H9 (cell line): Measurements from ENCODE around the gene ABCB1. TPM values are rescaled to one million over a fixed set of nuclear protein-coding genes. Genes with fewer than 3 reads are reported as not detected.

Experiments
- DNase-seq: peaks from one replicate; pipeline ENCODE4 v3.0.0-alpha.2; 2017
- H2AFZ ChIP-seq: one replicate; pipeline ENCODE4 v1.6.1; 2013; ENCODE audit warnings: mild to moderate bottlenecking, low read length, control low read depth, moderate library complexity
- H2AK5ac ChIP-seq: 2 replicates; pipeline ENCODE4 v1.6.1; 2013; ENCODE audit warnings: low read length, control low read depth, mixed read lengths; ENCODE audit not compliant: insufficient read length
- H2BK120ac ChIP-seq: one replicate; pipeline ENCODE4 v1.6.1; 2013; ENCODE audit warnings: low read depth, mild to moderate bottlenecking, low read length, control low read depth, inconsistent platforms; ENCODE audit not compliant: poor library complexity, severe bottlenecking
- H2BK12ac ChIP-seq: 2 replicates; pipeline ENCODE4 v1.6.1; 2013; ENCODE audit warnings: low read length, control low read depth, mixed read lengths, low read depth; ENCODE audit not compliant: insufficient read length
- H2BK15ac ChIP-seq: 2 replicates; pipeline ENCODE4 v1.6.1; 2013; ENCODE audit warnings: low read depth, low read length, control low read depth
- H2BK20ac ChIP-seq: one replicate; pipeline ENCODE4 v1.6.1; 2013; ENCODE audit warnings: low read depth, mild to moderate bottlenecking, low read length, control low read depth, inconsistent platforms; ENCODE audit not compliant: poor library complexity, severe bottlenecking
- H2BK5ac ChIP-seq: 2 replicates; pipeline ENCODE4 v1.6.1; 2013; ENCODE audit warnings: low read length, control low read depth, mixed read lengths; ENCODE audit not compliant: insufficient read length
- H3K14ac ChIP-seq: 2 replicates; pipeline ENCODE4 v1.6.1; 2013; ENCODE audit warnings: low read length, control low read depth; ENCODE audit not compliant: insufficient read depth
- H3K18ac ChIP-seq: 2 replicates; pipeline ENCODE4 v1.6.1; 2013; ENCODE audit warnings: low read depth, mild to moderate bottlenecking, mixed read lengths, low read length, control low read depth; ENCODE audit not compliant: insufficient read length
- H3K23ac ChIP-seq: 2 replicates; pipeline ENCODE4 v1.6.1; 2013; ENCODE audit warnings: low read length, control low read depth, mixed read lengths, low read depth; ENCODE audit not compliant: insufficient read length
- H3K23me2 ChIP-seq: 2 replicates; pipeline ENCODE4 v1.6.1; 2013; ENCODE audit warnings: low read depth, mild to moderate bottlenecking, mixed read lengths, low read length, control low read depth; ENCODE audit not compliant: insufficient read length, poor library complexity, severe bottlenecking
- H3K27ac ChIP-seq: 2 replicates; pipeline ENCODE4 v1.5.1; 2013; ENCODE audit warnings: low read length, control low read depth, mixed read lengths, low read depth; ENCODE audit not compliant: insufficient read length
- H3K27me3 ChIP-seq: 2 replicates; pipeline ENCODE4 v1.6.1; 2013; ENCODE audit warnings: low read length, control low read depth, inconsistent platforms; ENCODE audit not compliant: insufficient read depth
- H3K4ac ChIP-seq: 2 replicates; pipeline ENCODE4 v1.6.1; 2013; ENCODE audit warnings: low read depth, mild to moderate bottlenecking, control low read depth, inconsistent platforms, low read length, moderate library complexity
- H3K4me1 ChIP-seq: 2 replicates; pipeline ENCODE4 v1.6.1; 2013; ENCODE audit warnings: low read length, control low read depth, inconsistent platforms; ENCODE audit not compliant: insufficient read depth
- H3K4me2 ChIP-seq: 2 replicates; pipeline ENCODE4 v1.6.1; 2013; ENCODE audit warnings: low read length, control low read depth, mixed read lengths; ENCODE audit not compliant: insufficient read length, insufficient read depth
- H3K56ac ChIP-seq: 2 replicates; pipeline ENCODE4 v1.6.1; 2013; ENCODE audit warnings: low read depth, mild to moderate bottlenecking, mixed read lengths, low read length, control low read depth; ENCODE audit not compliant: insufficient read length
- H3K79me1 ChIP-seq: 2 replicates; pipeline ENCODE4 v1.6.1; 2013; ENCODE audit warnings: low read depth, mild to moderate bottlenecking, moderate library complexity, low read length, control low read depth, inconsistent platforms; ENCODE audit not compliant: insufficient read depth, poor library complexity, severe bottlenecking
- H3K79me2 ChIP-seq: 2 replicates; pipeline ENCODE4 v1.6.1; 2013; ENCODE audit warnings: low read length, control low read depth, inconsistent platforms; ENCODE audit not compliant: insufficient read depth
- H3K9ac ChIP-seq: 2 replicates; pipeline ENCODE4 v1.6.1; 2013; ENCODE audit warnings: low read length, control low read depth, mixed read lengths; ENCODE audit not compliant: insufficient read length; ENCODE audit errors: extremely low read depth
- H3K9me3 ChIP-seq: one replicate; pipeline ENCODE4 v1.6.1; 2013; ENCODE audit warnings: low read depth, low read length, inconsistent platforms; ENCODE audit not compliant: control insufficient read depth
- H3T11ph ChIP-seq: one replicate; pipeline ENCODE4 v1.6.1; 2013; ENCODE audit warnings: mild to moderate bottlenecking, low read length, control low read depth, inconsistent platforms
- H4K20me1 ChIP-seq: one replicate; pipeline ENCODE4 v1.6.1; 2013; ENCODE audit not compliant: control insufficient read depth, insufficient read length, insufficient read depth
- H4K5ac ChIP-seq: 2 replicates; pipeline ENCODE4 v1.6.1; 2013; ENCODE audit warnings: low read depth, mild to moderate bottlenecking, mixed read lengths, low read length, control low read depth; ENCODE audit not compliant: insufficient read length
- H4K8ac ChIP-seq: replicated peaks from 2 replicates; pipeline ENCODE4 v1.6.1; 2013; ENCODE audit warnings: low read length, control low read depth, mixed read lengths, low read depth; ENCODE audit not compliant: insufficient read length
- H4K91ac ChIP-seq: 2 replicates; pipeline ENCODE4 v1.6.1; 2013; ENCODE audit warnings: low read depth, mild to moderate bottlenecking, moderate library complexity, mixed read lengths, low read length, control low read depth; ENCODE audit not compliant: insufficient read length
- H3K27ac Mint-ChIP-seq, 3 experiments: 2 replicates in 2 of 3; 3 replicates in 1 of 3; pipeline ENCODE4 v1.8.0; 2020 to 2021; ENCODE audit warnings: mixed read lengths in 3 of 3, mild to moderate bottlenecking in 1 of 3, moderate library complexity in 1 of 3
- H3K27me3 Mint-ChIP-seq: 2 replicates; pipeline ENCODE4 v1.8.0; 2021; ENCODE audit warnings: low read depth, mild to moderate bottlenecking, moderate library complexity, mixed read lengths
- H3K36me3 Mint-ChIP-seq, 3 experiments: 2 replicates in 2 of 3; 3 replicates in 1 of 3; pipeline ENCODE4 v1.8.0; 2020 to 2021; ENCODE audit warnings: low read depth in 3 of 3, mixed read lengths in 3 of 3; ENCODE audit not compliant: insufficient read depth in 1 of 3
- H3K4me1 Mint-ChIP-seq, 2 experiments: 2 replicates each; pipeline ENCODE4 v1.8.0; 2020; ENCODE audit warnings: mixed read lengths in 2 of 2
- H3K4me3 Mint-ChIP-seq, 2 experiments: 2 replicates in 1 of 2; 3 replicates in 1 of 2; pipeline ENCODE4 v1.8.0; 2020 to 2021; ENCODE audit warnings: mild to moderate bottlenecking in 2 of 2, mixed read lengths in 2 of 2, moderate library complexity in 1 of 2
- H3K9me3 Mint-ChIP-seq, 2 experiments: 2 replicates in 1 of 2; 3 replicates in 1 of 2; pipeline ENCODE4 v1.8.0; 2020; ENCODE audit warnings: mild to moderate bottlenecking in 2 of 2, mixed read lengths in 2 of 2, moderate library complexity in 1 of 2
- WGBS: extraction: QIAGEN DNeasy Blood & Tissue Kit; methylation state at CpG from one replicate; pipeline ENCODE4 v1.1.7; 2013; ENCODE audit warnings: missing lambda C conversion rate, low lambda C conversion rate, mixed read lengths; ENCODE audit not compliant: insufficient read length; ENCODE audit errors: extremely low coverage; 5-methylcytosine and 5-hydroxymethylcytosine counted together
- total RNA-seq: library from RNA; stranded (reverse); gene quantifications from 2 replicates; pipeline ENCODE4 v1.2.1, GENCODE V29; 2021
- TF ChIP-seq, protein P1 (sequence below): fragments of 200-600 bp; sonication (generic); conservative IDR thresholded peaks from 3 replicates; pipeline ENCODE4 v1.8.0; 2021; ENCODE audit warnings: antibody characterized with exemption, mild to moderate bottlenecking

ABCB1 gene
- total RNA-seq, 1 experiment from 2014 or later: 0.33 TPM

GRCh38 chr7:87545760-87546159 is 54.9 kb downstream of the ABCB1 start:
- H3K4me3 Mint-ChIP-seq: no peak overlapping the region
- no peaks in the 10 kb centered on the region for H3K36me3 Mint-ChIP-seq
- H4K8ac ChIP-seq: no peak overlapping the region
- H2AK5ac ChIP-seq: no peak overlapping the region
- no peak overlapping the region for H2BK120ac ChIP-seq
- no peak overlapping the region for H3K27ac ChIP-seq
- H4K5ac ChIP-seq: no peak overlapping the region
- TF ChIP-seq, protein P1, sequence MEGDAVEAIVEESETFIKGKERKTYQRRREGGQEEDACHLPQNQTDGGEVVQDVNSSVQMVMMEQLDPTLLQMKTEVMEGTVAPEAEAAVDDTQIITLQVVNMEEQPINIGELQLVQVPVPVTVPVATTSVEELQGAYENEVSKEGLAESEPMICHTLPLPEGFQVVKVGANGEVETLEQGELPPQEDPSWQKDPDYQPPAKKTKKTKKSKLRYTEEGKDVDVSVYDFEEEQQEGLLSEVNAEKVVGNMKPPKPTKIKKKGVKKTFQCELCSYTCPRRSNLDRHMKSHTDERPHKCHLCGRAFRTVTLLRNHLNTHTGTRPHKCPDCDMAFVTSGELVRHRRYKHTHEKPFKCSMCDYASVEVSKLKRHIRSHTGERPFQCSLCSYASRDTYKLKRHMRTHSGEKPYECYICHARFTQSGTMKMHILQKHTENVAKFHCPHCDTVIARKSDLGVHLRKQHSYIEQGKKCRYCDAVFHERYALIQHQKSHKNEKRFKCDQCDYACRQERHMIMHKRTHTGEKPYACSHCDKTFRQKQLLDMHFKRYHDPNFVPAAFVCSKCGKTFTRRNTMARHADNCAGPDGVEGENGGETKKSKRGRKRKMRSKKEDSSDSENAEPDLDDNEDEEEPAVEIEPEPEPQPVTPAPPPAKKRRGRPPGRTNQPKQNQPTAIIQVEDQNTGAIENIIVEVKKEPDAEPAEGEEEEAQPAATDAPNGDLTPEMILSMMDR: no peak
- no peak overlapping the region for H3K18ac ChIP-seq
- H3K27me3 ChIP-seq: no peaks in the 10 kb centered on the region
- no peaks in the 10 kb centered on the region for H3K4me1 ChIP-seq
- H3K27me3 Mint-ChIP-seq: no peaks in the 10 kb centered on the region
- H3K23ac ChIP-seq: no peak overlapping the region
- peaks cover 6% of the 10 kb centered on the region in 2 experiments for H3K4me1 Mint-ChIP-seq
- H3K4me2 ChIP-seq: no peak overlapping the region
- no peak overlapping the region; a peak in 1 of 7 replicates for H3K27ac Mint-ChIP-seq
- H4K91ac ChIP-seq: no peak overlapping the region
- H3K79me1 ChIP-seq: no peaks in the 10 kb centered on the region
- no peaks in the 10 kb centered on the region for H3K23me2 ChIP-seq
- no peaks in the 10 kb centered on the region for H3K79me2 ChIP-seq
- no CpG with 5 or more reads among the region's 6 CpGs for WGBS
- no peak overlapping the region for H3K9ac ChIP-seq
- no peaks in the 10 kb centered on the region for H4K20me1 ChIP-seq
- no peaks in the 10 kb centered on the region for H3K9me3 ChIP-seq
- H3K14ac ChIP-seq: no peak overlapping the region
- H3K9me3 Mint-ChIP-seq: no peaks in the 10 kb centered on the region
- no peak overlapping the region for H2BK20ac ChIP-seq
- H2BK12ac ChIP-seq: no peak overlapping the region
- no peak overlapping the region for H3K56ac ChIP-seq
- no peak overlapping the region for H2AFZ ChIP-seq
- H2BK5ac ChIP-seq: no peak overlapping the region
- no peak overlapping the region for H3K4ac ChIP-seq
- DNase-seq: no peak
- H2BK15ac ChIP-seq: no peak overlapping the region
- H3T11ph ChIP-seq: no peak overlapping the region
